Naive thymus-derived CD4-positive, alpha-beta T cell (primary cell): ENCODE data around the gene LMNTD2. TPM values are rescaled to one million over a fixed set of nuclear protein-coding genes. Genes with fewer than 3 reads are reported as not detected.

Experiments
- ATAC-seq: fragments of 150-1000 bp; cut with Tn5 transposase; 2 replicates; pipeline ENCODE4 v1.10.0; 2021; ENCODE audit warnings: mild to moderate bottlenecking, moderate library complexity
- CTCF ChIA-PET: fragments of 350-600 bp; sonication (Branson Sonifier 250); formaldehyde crosslinking; loops from one replicate; lab custom pipeline; 2021; ENCODE audit warnings: antibody characterized with exemption; lab: Charles Lee
- POLR2A ChIA-PET: fragments of 350-600 bp; sonication (Branson Sonifier 250); formaldehyde crosslinking; loops from one replicate; lab custom pipeline; 2021; ENCODE audit warnings: antibody characterized with exemption, inconsistent platforms; lab: Charles Lee
- DNase-seq, 9 donors: peaks; one replicate each; pipeline versions ENCODE4 v3.0.0 to v3.0.0-alpha.2; 2020 to 2022; ENCODE audit warnings: mixed read lengths in 1 of 9
- H3K27ac ChIP-seq: one replicate; pipeline ENCODE4 v1.7.0; 2013; ENCODE audit warnings: mild to moderate bottlenecking, low read depth, low read length, moderate library complexity
- H3K27me3 ChIP-seq, 2 donors: one replicate each; pipeline ENCODE4 v1.7.0; 2013; ENCODE audit warnings: low read length in 2 of 2, mild to moderate bottlenecking in 2 of 2, moderate library complexity in 2 of 2; ENCODE audit not compliant: control insufficient read depth in 2 of 2, insufficient read depth in 2 of 2
- H3K36me3 ChIP-seq, 3 experiments: 1 replicate in 2 of 3; 2 replicates in 1 of 3; pipeline ENCODE4 v1.7.0; 2013; ENCODE audit warnings: low read length in 3 of 3, mild to moderate bottlenecking in 3 of 3, moderate library complexity in 1 of 3; ENCODE audit not compliant: insufficient read depth in 3 of 3, control insufficient read depth in 2 of 3
- H3K4me1 ChIP-seq, 2 donors: one replicate each; pipeline ENCODE4 v1.7.0; 2013; ENCODE audit warnings: low read length in 2 of 2, mild to moderate bottlenecking in 2 of 2, moderate library complexity in 1 of 2; ENCODE audit not compliant: control insufficient read depth in 2 of 2, insufficient read depth in 2 of 2
- H3K4me3 ChIP-seq: 2 replicates; pipeline ENCODE4 v1.7.0; 2013; ENCODE audit warnings: mild to moderate bottlenecking, low read length
- H3K9me3 ChIP-seq, 3 experiments: 1 replicate in 2 of 3; 2 replicates in 1 of 3; pipeline ENCODE4 v1.7.0; 2013; ENCODE audit warnings: low read length in 3 of 3; ENCODE audit not compliant: control insufficient read depth in 2 of 3
- H3K27ac Mint-ChIP-seq, 9 donors: one replicate each; pipeline ENCODE4 v1.8.0; 2020 to 2022; ENCODE audit warnings: mixed read lengths in 9 of 9, mild to moderate bottlenecking in 8 of 9, moderate library complexity in 5 of 9, inconsistent platforms in 2 of 9
- H3K27me3 Mint-ChIP-seq, 5 donors: one replicate each; pipeline ENCODE4 v1.8.0; 2021 to 2022; ENCODE audit warnings: mixed read lengths in 5 of 5, mild to moderate bottlenecking in 1 of 5
- H3K36me3 Mint-ChIP-seq, 5 donors: one replicate each; pipeline ENCODE4 v1.8.0; 2020 to 2022; ENCODE audit warnings: mixed read lengths in 5 of 5, mild to moderate bottlenecking in 3 of 5, inconsistent platforms in 1 of 5
- H3K4me1 Mint-ChIP-seq, 7 donors: one replicate each; pipeline ENCODE4 v1.8.0; 2020 to 2022; ENCODE audit warnings: mixed read lengths in 7 of 7, mild to moderate bottlenecking in 3 of 7, inconsistent platforms in 1 of 7
- H3K4me3 Mint-ChIP-seq, 10 donors: one replicate each; pipeline ENCODE4 v1.8.0; 2020 to 2022; ENCODE audit warnings: mild to moderate bottlenecking in 10 of 10, mixed read lengths in 10 of 10, moderate library complexity in 6 of 10, inconsistent platforms in 2 of 10
- H3K9me3 Mint-ChIP-seq, 11 donors: one replicate each; pipeline ENCODE4 v1.8.0; 2020 to 2022; ENCODE audit warnings: mixed read lengths in 11 of 11, mild to moderate bottlenecking in 4 of 11, inconsistent platforms in 1 of 11, moderate library complexity in 1 of 11
- intact Hi-C, 2 donors: fragments of 100-400 bp; cut with micrococcal nuclease; formaldehyde crosslinking; loops; one replicate each; pipeline ENCODE4 v1.15.1; 2023
- polyA plus RNA-seq, 2 donors: library from polyadenylated mRNA; unstranded; fragments of 300-500 nt; fragmentation: Illumina TruSeq; gene quantifications; one replicate each; pipeline ENCODE4 v1.2.3, GENCODE V29; 2021
- total RNA-seq, 6 experiments: library from RNA in 5 of 6; stranded (reverse) in 5 of 6; gene quantifications; 1 replicate in 5 of 6; 2 replicates in 1 of 6; pipeline ENCODE4 v1.2.3 and lab custom pipeline; 2021 to 2026

LMNTD2 gene
- total and polyA plus RNA-seq, 7 experiments from 2014 or later: 2.3 to 14.7 (median 9.0) TPM

DNA sequence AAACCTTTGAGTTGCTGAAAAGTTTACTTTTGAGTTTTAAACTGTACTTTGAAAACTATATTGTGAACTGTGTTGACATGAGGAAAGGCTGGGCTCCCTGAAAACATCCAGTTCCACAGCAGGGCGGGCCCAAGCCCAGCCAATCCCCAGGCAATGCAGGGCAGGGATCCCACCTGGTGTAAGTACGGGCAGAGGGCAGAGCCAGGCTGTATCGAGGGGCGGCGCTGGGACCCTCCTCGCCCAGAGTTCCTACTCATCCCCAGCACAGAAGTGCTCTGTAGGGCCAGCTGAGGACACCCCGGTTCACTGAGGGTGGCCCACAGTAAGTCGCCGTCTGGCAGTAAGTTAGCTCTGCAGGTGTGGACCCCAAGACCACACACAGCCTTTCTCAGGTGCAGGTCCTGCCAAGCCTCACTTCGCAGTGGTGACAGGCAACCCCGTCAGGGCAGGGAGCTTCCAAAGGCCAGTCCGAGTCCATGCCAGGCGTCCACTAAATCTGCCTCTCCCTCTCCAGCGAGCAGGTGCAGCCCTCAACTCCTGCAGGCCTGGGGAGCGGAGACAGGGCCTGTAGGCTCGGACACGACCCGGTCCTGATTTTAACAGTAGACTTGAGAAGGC, 6.6 kb upstream of the LMNTD2 start:
- Mint-ChIP-seq H3K27ac (peak overlapping the region; percentile 52 to 87 (median 76)), H3K36me3 (peaks cover 0 to 3% (median 0%) of the 10 kb centered on the region in 5 donors), H3K9me3 (no peaks in the 10 kb centered on the region), H3K4me3 (peak overlapping the region; percentile 50 to 91 (median 70)), H3K27me3 (no peaks in the 10 kb centered on the region), H3K4me1 (peaks cover 0 to 16% (median 3%) of the 10 kb centered on the region in 7 donors)
- no peaks in the 10 kb centered on the region for H3K27me3 ChIP-seq
- DNase-seq: peak in 1 of 9 donors; percentile 22
- CTCF ChIA-PET: interaction anchor here (1.5 kb wide), 1 partner anchor 13 kb away, joined by 3 read pairs; no protein-coding TSS in a partner anchor
- ATAC-seq: no peak
- no peak overlapping the region for H3K27ac ChIP-seq
- POLR2A ChIA-PET: interaction anchor here (0.7 to 1.2 kb wide), 4 partner anchors 8 to 129 kb away, joined by 3 to 6 read pairs (median 4); partner anchors contain the start of genes PHRF1 and TMEM80
- H3K4me3 ChIP-seq: no peak overlapping the region
- peaks cover 6 to 12% of the 10 kb centered on the region in 2 donors for H3K4me1 ChIP-seq
- intact Hi-C loops: loop anchor here in 1 of 2 donors (5.0 to 10.0 kb wide), 2 partner anchors 228 to 360 kb away; partner anchors contain the start of genes BET1L, CEND1, RIC8A and SLC25A22
- no peaks in the 10 kb centered on the region for H3K9me3 ChIP-seq
- H3K36me3 ChIP-seq: peaks cover 0 to 14% (median 0%) of the 10 kb centered on the region in 3 experiments

DNA sequence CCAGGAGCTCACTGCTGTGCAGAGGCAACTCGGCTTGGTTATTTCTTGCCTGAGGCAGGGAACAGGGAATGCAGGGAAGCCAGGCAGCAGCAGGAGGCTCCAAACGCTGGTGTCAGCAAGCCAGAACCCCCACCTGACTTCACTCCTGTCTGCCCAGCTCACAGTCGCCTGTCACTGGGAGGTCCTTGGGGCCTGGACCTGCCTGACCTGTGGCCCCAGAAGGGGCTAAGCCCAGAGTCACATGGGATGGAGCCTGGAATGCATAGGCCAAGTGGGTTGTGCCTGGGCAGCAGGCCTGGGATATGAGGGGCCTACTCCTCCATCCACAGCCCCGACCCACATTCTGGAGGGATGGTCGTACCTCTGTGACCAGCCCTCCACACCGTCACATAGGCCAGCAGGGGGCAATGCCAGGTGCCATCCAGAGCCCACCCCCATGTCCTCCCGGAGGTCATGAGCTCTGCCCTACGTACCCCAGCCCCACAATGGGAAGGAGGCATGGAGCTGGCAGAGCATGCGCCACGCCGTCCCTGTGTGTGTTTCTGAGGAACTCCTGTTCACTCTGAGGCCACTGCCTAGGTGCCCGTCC, 5.5 kb upstream of the LMNTD2 start:
- Mint-ChIP-seq H3K27me3 (no peaks in the 10 kb centered on the region), H3K27ac (peak overlapping the region in 1 of 9 donors; percentile 72), H3K9me3 (no peaks in the 10 kb centered on the region), H3K4me1 (peaks cover 0 to 21% (median 4%) of the 10 kb centered on the region in 7 donors), H3K4me3 (peak overlapping the region in 1 of 10 donors; percentile 91), H3K36me3 (peaks cover 0 to 5% (median 0%) of the 10 kb centered on the region in 5 donors)
- intact Hi-C loops: loop anchor here in 1 of 2 donors (5.0 to 10.0 kb wide), 2 partner anchors 229 to 359 kb away; partner anchors contain the start of genes BET1L, CEND1, RIC8A and SLC25A22
- H3K27ac ChIP-seq: no peak overlapping the region
- DNase-seq (no peak), ATAC-seq (no peak)
- no peaks in the 10 kb centered on the region for H3K27me3 ChIP-seq
- ChIA-PET POLR2A (interaction anchor here (1.2 to 4.8 kb wide), 2 partner anchors 9 to 10 kb away, joined by 3 to 21 read pairs; partner anchors contain the start of gene PHRF1), CTCF (interaction anchor here (0.7 to 1.6 kb wide), 4 partner anchors 10 to 157 kb away, joined by 3 to 7 read pairs (median 3); no protein-coding TSS in a partner anchor)
- H3K36me3 ChIP-seq: peaks cover 0 to 14% (median 0%) of the 10 kb centered on the region in 3 experiments
- no peaks in the 10 kb centered on the region for H3K9me3 ChIP-seq
- H3K4me1 ChIP-seq: peaks cover 15 to 18% of the 10 kb centered on the region in 2 donors
- no peak overlapping the region for H3K4me3 ChIP-seq

DNA sequence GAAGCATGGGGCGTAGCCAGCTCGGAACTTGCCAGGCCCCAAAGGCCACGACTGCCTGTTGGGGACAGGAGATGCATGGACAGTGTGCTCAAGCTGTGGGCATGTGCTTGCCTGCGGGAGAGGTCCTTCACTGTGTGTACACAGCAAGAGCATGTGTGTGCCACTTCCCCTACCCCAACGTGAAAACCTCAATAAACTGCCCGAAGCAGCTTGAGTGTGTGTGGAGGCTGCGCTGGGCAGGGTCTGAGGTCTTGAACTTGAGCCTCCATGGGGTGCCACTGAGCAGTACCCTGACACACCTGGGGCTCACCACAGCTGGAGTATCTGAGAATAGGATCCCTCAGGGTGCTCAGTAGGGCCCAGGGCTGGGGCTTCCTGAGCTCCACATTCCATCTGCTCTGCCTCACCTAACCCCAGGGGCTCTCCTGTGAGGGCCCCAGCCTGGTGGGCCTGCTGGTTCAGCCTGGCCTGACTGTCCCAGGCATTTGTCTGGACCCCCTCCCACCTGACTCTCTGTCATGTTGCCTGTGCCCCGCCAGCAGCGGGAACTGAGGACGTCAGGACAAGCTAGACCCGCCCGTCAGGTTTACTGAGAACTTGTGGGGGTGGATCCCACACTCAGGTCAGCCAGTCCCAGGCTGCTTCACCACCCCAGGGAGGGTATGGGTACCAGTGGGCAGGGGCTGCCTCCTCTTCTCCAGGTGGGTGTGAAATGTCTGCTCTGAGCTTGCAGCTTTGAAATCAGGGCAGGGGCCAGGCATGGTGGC, 3.5 kb upstream of the LMNTD2 start:
- Histone ChIP-seq H3K4me1 (peaks cover 14 to 18% of the 10 kb centered on the region in 2 donors), H3K36me3 (peaks cover 0 to 14% (median 0%) of the 10 kb centered on the region in 3 experiments), H3K9me3 (no peaks in the 10 kb centered on the region), H3K27ac (no peak overlapping the region), H3K4me3 (no peak overlapping the region), H3K27me3 (no peaks in the 10 kb centered on the region)
- intact Hi-C loops: loop anchor here in 1 of 2 donors (10.0 kb wide), 1 partner anchor 231 kb away; the partner anchor contains the start of genes CEND1 and SLC25A22
- H3K27ac Mint-ChIP-seq: peak overlapping the region in 2 of 9 donors; percentile 38 to 80
- DNase-seq (no peak), ATAC-seq (no peak)
- peak overlapping the region in 3 of 10 donors; percentile 32 to 52 (median 41) for H3K4me3 Mint-ChIP-seq
- ChIA-PET POLR2A (interaction anchor here (0.6 to 4.8 kb wide), 5 partner anchors 12 to 348 kb away, joined by 3 to 21 read pairs (median 3); partner anchors contain the start of gene PHRF1), CTCF (no interaction called here)
- H3K4me1 Mint-ChIP-seq: peaks cover 4 to 23% (median 9%) of the 10 kb centered on the region in 7 donors
- no peaks in the 10 kb centered on the region for H3K27me3 Mint-ChIP-seq
- H3K9me3 Mint-ChIP-seq: no peaks in the 10 kb centered on the region
- H3K36me3 Mint-ChIP-seq: peaks cover 0 to 5% (median 0%) of the 10 kb centered on the region in 5 donors

DNA sequence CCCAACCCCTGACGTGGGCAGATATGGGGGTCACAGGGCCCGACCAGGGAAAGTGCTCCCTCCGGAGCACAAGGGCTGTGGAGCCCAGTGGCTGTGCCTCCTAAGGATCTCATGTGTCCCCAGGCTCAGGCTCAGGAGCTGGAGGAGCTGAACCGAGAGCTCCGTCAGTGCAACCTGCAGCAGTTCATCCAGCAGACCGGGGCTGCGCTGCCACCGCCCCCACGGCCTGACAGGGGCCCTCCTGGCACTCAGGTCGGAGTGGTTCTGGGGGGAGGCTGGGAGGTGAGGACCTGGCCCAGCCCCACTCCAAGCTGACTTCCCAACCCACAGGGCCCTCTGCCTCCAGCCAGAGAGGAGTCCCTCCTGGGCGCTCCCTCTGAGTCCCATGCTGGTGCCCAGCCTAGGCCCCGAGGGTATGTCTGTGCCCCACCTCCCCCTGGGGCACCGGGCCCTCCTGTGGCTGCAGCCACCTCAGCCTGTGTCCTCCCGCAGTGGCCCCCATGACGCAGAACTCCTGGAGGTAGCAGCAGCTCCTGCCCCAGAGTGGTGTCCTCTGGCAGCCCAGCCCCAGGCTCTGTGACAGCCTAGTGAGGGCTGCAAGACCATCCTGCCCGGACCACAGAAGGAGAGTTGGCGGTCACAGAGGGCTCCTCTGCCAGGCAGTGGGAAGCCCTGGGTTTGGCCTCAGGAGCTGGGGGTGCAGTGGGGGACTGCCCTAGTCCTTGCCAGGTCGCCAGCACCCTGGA, 2.7 kb upstream of the LMNTD2 start:
- ATAC-seq (no peak), DNase-seq (no peak)
- Mint-ChIP-seq H3K27ac (peak overlapping the region in 1 of 9 donors; percentile 38), H3K4me3 (no peak overlapping the region), H3K9me3 (no peaks in the 10 kb centered on the region), H3K36me3 (peaks cover 0 to 5% (median 0%) of the 10 kb centered on the region in 5 donors), H3K27me3 (peaks cover 0 to under 1% (median 0%) of the 10 kb centered on the region in 5 donors), H3K4me1 (peaks cover 4 to 23% (median 9%) of the 10 kb centered on the region in 7 donors)
- Histone ChIP-seq H3K27ac (no peak overlapping the region), H3K27me3 (no peaks in the 10 kb centered on the region), H3K9me3 (no peaks in the 10 kb centered on the region), H3K4me3 (no peak overlapping the region), H3K36me3 (peaks cover 0 to 14% (median 0%) of the 10 kb centered on the region in 3 experiments), H3K4me1 (peaks cover 14 to 17% of the 10 kb centered on the region in 2 donors)
- CTCF ChIA-PET: no interaction called here
- intact Hi-C loops: loop anchor here in 1 of 2 donors (10.0 kb wide), 1 partner anchor 232 kb away; the partner anchor contains the start of genes CEND1 and SLC25A22
- POLR2A ChIA-PET: interaction anchor here (0.7 to 4.8 kb wide), 5 partner anchors 12 to 348 kb away, joined by 3 to 21 read pairs (median 3); partner anchors contain the start of gene PHRF1

DNA sequence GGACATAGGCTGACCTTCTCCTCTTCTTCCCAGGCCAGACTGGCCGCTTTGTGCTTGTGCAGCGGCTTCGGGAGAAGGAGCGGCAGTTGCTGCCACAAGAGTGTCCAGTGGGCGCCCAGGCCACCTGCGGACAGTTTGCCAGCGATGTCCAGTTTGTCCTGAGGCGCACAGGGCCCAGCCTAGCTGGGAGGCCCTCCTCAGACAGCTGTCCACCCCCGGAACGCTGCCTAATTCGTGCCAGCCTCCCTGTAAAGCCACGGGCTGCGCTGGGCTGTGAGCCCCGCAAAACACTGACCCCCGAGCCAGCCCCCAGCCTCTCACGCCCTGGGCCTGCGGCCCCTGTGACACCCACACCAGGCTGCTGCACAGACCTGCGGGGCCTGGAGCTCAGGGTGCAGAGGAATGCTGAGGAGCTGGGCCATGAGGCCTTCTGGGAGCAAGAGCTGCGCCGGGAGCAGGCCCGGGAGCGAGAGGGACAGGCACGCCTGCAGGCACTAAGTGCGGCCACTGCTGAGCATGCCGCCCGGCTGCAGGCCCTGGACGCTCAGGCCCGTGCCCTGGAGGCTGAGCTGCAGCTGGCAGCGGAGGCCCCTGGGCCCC, 1.6 kb upstream of the LMNTD2 start:
- Histone ChIP-seq H3K27me3 (no peaks in the 10 kb centered on the region), H3K4me1 (peaks cover 14 to 17% of the 10 kb centered on the region in 2 donors), H3K4me3 (peak overlapping the region; percentile 68), H3K36me3 (peaks cover 0 to 14% (median 0%) of the 10 kb centered on the region in 3 experiments), H3K9me3 (no peaks in the 10 kb centered on the region), H3K27ac (no peak overlapping the region)
- DNase-seq (no peak), ATAC-seq (no peak)
- no peaks in the 10 kb centered on the region for H3K9me3 Mint-ChIP-seq
- H3K4me1 Mint-ChIP-seq: peaks cover 4 to 23% (median 9%) of the 10 kb centered on the region in 7 donors
- ChIA-PET POLR2A (interaction anchor here (0.6 to 4.8 kb wide), 5 partner anchors 13 to 757 kb away, joined by 3 to 21 read pairs (median 3); partner anchors contain the start of genes BET1L, PHRF1 and RIC8A), CTCF (no interaction called here)
- H3K36me3 Mint-ChIP-seq: peaks cover 0 to 5% (median 0%) of the 10 kb centered on the region in 5 donors
- peak overlapping the region in 9 of 10 donors; percentile 78 to 94 (median 90) for H3K4me3 Mint-ChIP-seq
- intact Hi-C loops: loop anchor here in 1 of 2 donors (10.0 kb wide), 1 partner anchor 233 kb away; the partner anchor contains the start of genes CEND1 and SLC25A22
- peaks cover 0 to 10% (median 0%) of the 10 kb centered on the region in 5 donors for H3K27me3 Mint-ChIP-seq
- H3K27ac Mint-ChIP-seq: peak overlapping the region in 2 of 9 donors; percentile 48 to 62
